ENCODE measurements around the gene GALNS.

GALNS gene

GRCh38 chr16:88851616-88852015, 5.1 kb downstream of the GALNS start:
- TF ChIP-seq POLR2AphosphoS5 (IDR thresholded peaks at IDR 0.05; ENCODE audit: borderline replicate concordance, low read depth, low read length) (no peak), EZH2 (IDR thresholded peaks at IDR 0.05) (no peak), FOXP2 (optimal IDR thresholded peaks at IDR 0.05; ENCODE audit: control extremely low read depth, extremely low read length, insufficient read depth) (no peak)
- Histone ChIP-seq H3K4me3 (no peak overlapping the region), H3K36me3 (ENCODE audit: insufficient read depth, low read length) (no peaks in the 10 kb centered on the region), H3K9ac (ENCODE audit: insufficient read length) (no peak overlapping the region), H3K9me3 (ENCODE audit: low read depth, low read length) (no peaks in the 10 kb centered on the region), H3K27ac (no peak overlapping the region)
- DNase-seq (ENCODE audit: low read depth, low spot score), result no peak

GRCh38 chr16:88850531-88851199, 6.1 kb downstream of the GALNS start:
- no peaks in the 10 kb centered on the region for H3K36me3 ChIP-seq (ENCODE audit: insufficient read depth, low read length)
- H3K27ac ChIP-seq, result no peak overlapping the region
- no peak for DNase-seq (ENCODE audit: low read depth, low spot score)
- TF ChIP-seq POLR2AphosphoS5 (IDR thresholded peaks at IDR 0.05; ENCODE audit: borderline replicate concordance, low read depth, low read length), result no peak
- TF ChIP-seq EZH2 (IDR thresholded peaks at IDR 0.05), result no peak
- no peak for TF ChIP-seq FOXP2 (optimal IDR thresholded peaks at IDR 0.05; ENCODE audit: control extremely low read depth, extremely low read length, insufficient read depth)
- no peak overlapping the region for H3K9ac ChIP-seq (ENCODE audit: insufficient read length)
- H3K9me3 ChIP-seq (ENCODE audit: low read depth, low read length), result no peaks in the 10 kb centered on the region
- no peak overlapping the region for H3K4me3 ChIP-seq

GRCh38 chr16:88848557-88848956, 8.2 kb downstream of the GALNS start:
- no peak overlapping the region for H3K9ac ChIP-seq (ENCODE audit: insufficient read length)
- TF ChIP-seq EZH2 (IDR thresholded peaks at IDR 0.05) (no peak), POLR2AphosphoS5 (IDR thresholded peaks at IDR 0.05; ENCODE audit: borderline replicate concordance, low read depth, low read length) (no peak), FOXP2 (optimal IDR thresholded peaks at IDR 0.05; ENCODE audit: control extremely low read depth, extremely low read length, insufficient read depth) (no peak)
- H3K9me3 ChIP-seq (ENCODE audit: low read depth, low read length), result no peaks in the 10 kb centered on the region
- no peak overlapping the region for H3K27ac ChIP-seq
- no peak overlapping the region for H3K4me3 ChIP-seq
- no peaks in the 10 kb centered on the region for H3K36me3 ChIP-seq (ENCODE audit: insufficient read depth, low read length)
- DNase-seq (ENCODE audit: low read depth, low spot score), result no peak

GRCh38 chr16:88847654-88848053, 9.1 kb downstream of the GALNS start:
- Histone ChIP-seq H3K9ac (ENCODE audit: insufficient read length) (no peak overlapping the region), H3K9me3 (ENCODE audit: low read depth, low read length) (no peaks in the 10 kb centered on the region), H3K27ac (no peak overlapping the region), H3K36me3 (ENCODE audit: insufficient read depth, low read length) (no peaks in the 10 kb centered on the region), H3K4me3 (no peak overlapping the region)
- no peak for DNase-seq (ENCODE audit: low read depth, low spot score)
- TF ChIP-seq FOXP2 (optimal IDR thresholded peaks at IDR 0.05; ENCODE audit: control extremely low read depth, extremely low read length, insufficient read depth) (no peak), EZH2 (IDR thresholded peaks at IDR 0.05) (no peak), POLR2AphosphoS5 (IDR thresholded peaks at IDR 0.05; ENCODE audit: borderline replicate concordance, low read depth, low read length) (no peak)

GRCh38 chr16:88846088-88846487, 10.7 kb downstream of the GALNS start:
- no peak overlapping the region for H3K4me3 ChIP-seq
- no peak overlapping the region for H3K9ac ChIP-seq (ENCODE audit: insufficient read length)
- H3K9me3 ChIP-seq (ENCODE audit: low read depth, low read length), result no peaks in the 10 kb centered on the region
- no peak overlapping the region for H3K27ac ChIP-seq
- no peak for DNase-seq (ENCODE audit: low read depth, low spot score)
- H3K36me3 ChIP-seq (ENCODE audit: insufficient read depth, low read length), result no peaks in the 10 kb centered on the region
- TF ChIP-seq FOXP2 (optimal IDR thresholded peaks at IDR 0.05; ENCODE audit: control extremely low read depth, extremely low read length, insufficient read depth), result no peak
- TF ChIP-seq EZH2 (IDR thresholded peaks at IDR 0.05), result no peak

GRCh38 chr16:88844419-88845036, 12.2 kb downstream of the GALNS start:
- H3K9me3 ChIP-seq (ENCODE audit: low read depth, low read length), result no peaks in the 10 kb centered on the region
- no peak for TF ChIP-seq FOXP2 (optimal IDR thresholded peaks at IDR 0.05; ENCODE audit: control extremely low read depth, extremely low read length, insufficient read depth)
- TF ChIP-seq EZH2 (IDR thresholded peaks at IDR 0.05), result no peak
- no peak for TF ChIP-seq POLR2AphosphoS5 (IDR thresholded peaks at IDR 0.05; ENCODE audit: borderline replicate concordance, low read depth, low read length)
- no peak for DNase-seq (ENCODE audit: low read depth, low spot score)
- H3K9ac ChIP-seq (ENCODE audit: insufficient read length), result no peak overlapping the region
- peak overlapping the region; percentile 46; the same call in 1 of the 2 replicates for H3K27ac ChIP-seq
- no peaks in the 10 kb centered on the region for H3K36me3 ChIP-seq (ENCODE audit: insufficient read depth, low read length)
- no peak overlapping the region for H3K4me3 ChIP-seq

- DNase-seq (ENCODE audit: low read depth, low spot score), result no peak
- no peak for TF ChIP-seq EZH2 (IDR thresholded peaks at IDR 0.05)
- TF ChIP-seq FOXP2 (optimal IDR thresholded peaks at IDR 0.05; ENCODE audit: control extremely low read depth, extremely low read length, insufficient read depth), result no peak
- TF ChIP-seq POLR2AphosphoS5 (IDR thresholded peaks at IDR 0.05; ENCODE audit: borderline replicate concordance, low read depth, low read length), result no peak
- no peak overlapping the region for H3K27ac ChIP-seq
Observed at GRCh38 chr16:88843256-88843655, 13.5 kb downstream of the GALNS start.

GRCh38 chr16:88842806-88843205, 13.9 kb downstream of the GALNS start:
- Histone ChIP-seq H3K27ac (no peak overlapping the region), H3K9me3 (ENCODE audit: low read depth, low read length) (no peaks in the 10 kb centered on the region), H3K36me3 (ENCODE audit: insufficient read depth, low read length) (no peaks in the 10 kb centered on the region), H3K4me3 (no peak overlapping the region), H3K9ac (ENCODE audit: insufficient read length) (no peak overlapping the region)
- TF ChIP-seq POLR2AphosphoS5 (IDR thresholded peaks at IDR 0.05; ENCODE audit: borderline replicate concordance, low read depth, low read length) (no peak), EZH2 (IDR thresholded peaks at IDR 0.05) (no peak), FOXP2 (optimal IDR thresholded peaks at IDR 0.05; ENCODE audit: control extremely low read depth, extremely low read length, insufficient read depth) (no peak)
- DNase-seq (ENCODE audit: low read depth, low spot score), result no peak

More at GRCh38 chr16:88843256-88843655, 13.5 kb downstream of the GALNS start:
- no peak overlapping the region for H3K9ac ChIP-seq (ENCODE audit: insufficient read length)
- no peaks in the 10 kb centered on the region for H3K36me3 ChIP-seq (ENCODE audit: insufficient read depth, low read length)
- H3K4me3 ChIP-seq, result no peak overlapping the region
- H3K9me3 ChIP-seq (ENCODE audit: low read depth, low read length), result no peaks in the 10 kb centered on the region

Data from SK-N-MC (cell line).